Esophagus (tissue), 2 donors: ENCODE measurements around the gene ZNF337. TPM values are rescaled to one million over a fixed set of nuclear protein-coding genes. Genes with fewer than 3 reads are reported as not detected.
A peak's percentile ranks its signal among the peaks of the same experiment; 100 is the strongest.
"Not testable (repeated sequence)": the region's sequence is repeated elsewhere in the genome, so short reads cannot be mapped to it uniquely, and the experiment has no call there.

ENCODE experiments used
- H3K27ac ChIP-seq, 2 donors: one replicate each; pipeline ENCODE4 v1.5.1; 2013; ENCODE audit warnings: low read depth in 2 of 2, mild to moderate bottlenecking in 2 of 2, inconsistent platforms in 1 of 2, low read length in 1 of 2, moderate library complexity in 1 of 2
- H3K27me3 ChIP-seq, 2 donors: one replicate each; pipeline ENCODE4 v1.6.1; 2013; ENCODE audit warnings: low read length in 2 of 2, control low read depth in 1 of 2, mild to moderate bottlenecking in 1 of 2; ENCODE audit not compliant: insufficient read depth in 2 of 2, control insufficient read depth in 1 of 2
- H3K36me3 ChIP-seq, 2 donors: one replicate each; pipeline ENCODE4 v1.6.1; 2013; ENCODE audit warnings: low read length in 1 of 2; ENCODE audit not compliant: control insufficient read depth in 2 of 2, insufficient read depth in 2 of 2
- H3K4me1 ChIP-seq, 2 donors: one replicate each; pipeline ENCODE4 v1.6.1; 2013; ENCODE audit warnings: low read length in 1 of 2; ENCODE audit not compliant: control insufficient read depth in 2 of 2, insufficient read depth in 2 of 2
- H3K4me3 ChIP-seq, 2 donors: one replicate each; pipeline ENCODE4 v1.5.1; 2013; ENCODE audit warnings: low read length in 2 of 2, mild to moderate bottlenecking in 2 of 2, low read depth in 1 of 2, moderate library complexity in 1 of 2
- H3K9me3 ChIP-seq, 2 donors: one replicate each; pipeline ENCODE4 v1.6.1; 2013; ENCODE audit warnings: mild to moderate bottlenecking in 2 of 2, low read depth in 1 of 2, low read length in 1 of 2, moderate library complexity in 1 of 2; ENCODE audit not compliant: control insufficient read depth in 2 of 2, insufficient read depth in 1 of 2
- WGBS, 2 donors: extraction: QIAGEN DNeasy Blood & Tissue Kit; methylation state at CpG; one replicate each; pipeline ENCODE4 v1.1.7; 2013; 5-methylcytosine and 5-hydroxymethylcytosine counted together
- polyA plus RNA-seq, 2 donors: library from polyadenylated mRNA; stranded (reverse); fragments of 200-250 nt; gene quantifications; one replicate each; pipeline ENCODE4 v1.2.3, GENCODE V29; 2013
- donor health status: healthy with polysubstance abuse.
- donor health status: Bipolar disorder and iron deficiency.

The ZNF337 gene
- polyA plus RNA-seq, 2 donors, result 6.9 to 11.8 TPM

- 94% methylated on average over 1 of the region's 1 CpG for WGBS, 2 donors
- Histone ChIP-seq H3K27ac (no peak overlapping the region), H3K9me3 (no peaks in the 10 kb centered on the region), H3K4me3 (no peak overlapping the region), H3K27me3 (no peaks in the 10 kb centered on the region), H3K36me3 (no peaks in the 10 kb centered on the region), H3K4me1 (no peaks in the 10 kb centered on the region)
These were observed 29.7 kb upstream of the ZNF337 start for GRCh38 chr20:25726357-25726756.

DNA sequence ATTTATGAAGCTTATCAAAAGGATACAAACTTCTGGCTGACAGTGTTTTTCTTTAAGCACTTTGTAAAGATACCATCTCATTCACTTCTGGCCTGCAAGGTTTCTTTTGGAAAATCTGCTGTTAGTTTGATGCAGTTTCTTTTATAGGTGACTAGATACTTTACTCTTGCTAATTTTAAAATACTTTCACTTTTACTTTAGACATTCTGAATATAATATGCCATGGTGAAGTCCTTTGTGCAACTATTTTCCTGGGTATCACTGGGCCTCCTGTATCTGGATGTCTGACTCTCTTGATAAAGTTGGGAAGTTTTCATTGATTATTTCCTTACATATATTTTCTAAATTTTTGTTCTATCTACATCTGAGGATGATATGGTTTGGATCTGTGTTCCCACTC is 29.0 kb upstream of the ZNF337 start:
- no peaks in the 10 kb centered on the region for H3K9me3 ChIP-seq
- H3K36me3 ChIP-seq, result no peaks in the 10 kb centered on the region
- no peak overlapping the region for H3K4me3 ChIP-seq
- H3K4me1 ChIP-seq, result peaks cover 0 to under 1% of the 10 kb centered on the region in 2 donors
- no peak overlapping the region for H3K27ac ChIP-seq
- H3K27me3 ChIP-seq, result no peaks in the 10 kb centered on the region

DNA sequence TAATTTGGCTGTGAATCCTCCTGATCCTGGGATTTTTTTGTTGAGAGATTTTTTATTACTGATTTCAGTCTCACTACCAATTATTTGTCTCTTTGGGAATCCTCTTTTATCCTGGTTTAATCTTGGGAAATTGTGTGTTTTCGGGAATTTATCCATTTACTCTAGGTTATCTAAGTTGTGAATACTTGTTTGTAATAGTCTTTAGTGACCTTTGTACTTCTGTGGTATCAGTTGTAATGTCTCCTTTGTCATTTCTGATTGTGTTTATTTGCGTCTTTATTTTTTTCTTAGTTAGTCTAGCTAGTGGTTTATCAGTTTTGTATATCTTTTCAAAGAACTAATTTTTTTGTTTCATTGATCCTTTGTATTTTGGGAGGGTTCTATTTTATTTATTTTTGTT is 27.3 kb upstream of the ZNF337 start:
- Histone ChIP-seq H3K27me3 (no peaks in the 10 kb centered on the region), H3K4me1 (peaks cover 0 to 13% of the 10 kb centered on the region in 2 donors), H3K27ac (no peak overlapping the region), H3K36me3 (no peaks in the 10 kb centered on the region), H3K9me3 (no peaks in the 10 kb centered on the region), H3K4me3 (no peak overlapping the region)
- WGBS, 2 donors, result 86 to 93% methylated on average over 2 of the region's 2 CpGs

DNA sequence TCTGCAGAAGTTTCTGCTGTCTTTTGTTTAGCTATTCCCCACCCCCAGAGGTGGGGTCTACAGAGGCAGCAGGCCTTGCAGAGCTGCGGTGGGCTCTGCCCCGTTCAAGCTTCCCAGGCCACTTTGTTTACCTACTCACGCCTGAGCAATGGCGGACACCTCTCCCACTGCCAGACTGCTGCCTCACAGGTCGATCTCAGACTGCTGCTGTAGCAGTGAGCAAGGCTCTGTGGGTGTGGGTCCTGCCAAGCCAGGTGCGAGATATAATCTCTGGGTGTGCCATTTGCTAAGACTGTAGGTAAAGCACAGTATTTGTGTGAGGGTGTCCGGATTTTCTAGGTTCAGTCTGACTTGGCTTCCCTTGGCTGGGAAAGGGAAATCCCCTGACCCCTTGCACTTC is 23.6 kb upstream of the ZNF337 start:
- Histone ChIP-seq H3K4me3 (no peak overlapping the region), H3K9me3 (no peaks in the 10 kb centered on the region), H3K36me3 (no peaks in the 10 kb centered on the region), H3K4me1 (peaks cover 0 to 13% of the 10 kb centered on the region in 2 donors), H3K27me3 (no peaks in the 10 kb centered on the region), H3K27ac (peak overlapping the region; percentile 34 to 69)
- 69 to 72% methylated on average over 7 of the region's 7 CpGs for WGBS, 2 donors

GRCh38 chr20:25718896-25719809 is 22.5 kb upstream of the ZNF337 start:
- not testable (repeated sequence) for H3K9me3 ChIP-seq, H3K27ac ChIP-seq, H3K27me3 ChIP-seq, H3K4me3 ChIP-seq, H3K36me3 ChIP-seq
- peaks cover 0 to 13% of the 10 kb centered on the region in 2 donors for H3K4me1 ChIP-seq
- WGBS, 2 donors, result 64 to 78% methylated on average over 19 to 20 of the region's 20 CpGs

DNA sequence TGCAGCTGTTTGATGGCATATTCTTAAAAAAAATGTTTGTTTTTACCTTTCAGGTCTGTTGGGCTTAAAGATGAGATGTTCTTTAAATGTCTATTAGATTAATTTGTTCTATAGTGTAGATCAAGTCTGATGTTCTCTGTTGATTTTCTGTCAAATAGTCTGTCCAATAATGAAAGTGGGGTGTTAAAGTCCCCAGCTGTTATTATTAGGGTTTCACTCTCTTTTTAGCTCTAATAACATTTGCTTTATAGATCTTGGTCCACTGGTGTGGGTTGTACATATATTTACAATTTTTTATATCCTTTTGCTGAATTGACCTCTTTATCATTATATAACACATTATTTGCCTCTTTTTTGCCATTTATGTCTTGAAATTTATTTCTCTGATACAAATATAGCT is 11.0 kb upstream of the ZNF337 start:
- no peaks in the 10 kb centered on the region for H3K4me1 ChIP-seq
- H3K9me3 ChIP-seq, result no peaks in the 10 kb centered on the region
- no peak overlapping the region for H3K27ac ChIP-seq
- H3K4me3 ChIP-seq, result no peak overlapping the region
- no peaks in the 10 kb centered on the region for H3K27me3 ChIP-seq
- no peaks in the 10 kb centered on the region for H3K36me3 ChIP-seq

DNA sequence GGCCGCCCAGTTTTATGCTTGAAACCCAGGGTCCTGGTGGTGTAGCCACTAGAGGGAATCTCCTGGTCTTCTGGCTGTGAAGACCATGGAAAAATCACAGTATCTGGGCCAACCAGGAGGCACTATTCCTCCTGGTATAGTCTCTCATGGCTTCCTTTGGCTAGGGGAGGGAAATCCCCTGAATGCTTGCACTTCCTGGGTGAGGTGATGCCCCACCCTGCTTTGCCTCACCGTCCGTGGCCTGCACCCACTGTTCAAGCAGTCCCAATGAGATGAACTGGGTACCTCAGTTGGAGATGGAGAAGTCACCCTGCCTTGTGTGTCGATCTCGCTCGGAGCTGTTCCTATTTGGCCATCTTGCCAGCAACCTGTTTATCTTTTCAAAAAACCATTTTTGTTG is 10.1 kb upstream of the ZNF337 start:
- Histone ChIP-seq H3K9me3 (no peaks in the 10 kb centered on the region), H3K4me1 (no peaks in the 10 kb centered on the region), H3K27ac (no peak overlapping the region), H3K36me3 (no peaks in the 10 kb centered on the region), H3K27me3 (no peaks in the 10 kb centered on the region), H3K4me3 (no peak overlapping the region)
- 84 to 86% methylated on average over 6 of the region's 6 CpGs for WGBS, 2 donors

DNA sequence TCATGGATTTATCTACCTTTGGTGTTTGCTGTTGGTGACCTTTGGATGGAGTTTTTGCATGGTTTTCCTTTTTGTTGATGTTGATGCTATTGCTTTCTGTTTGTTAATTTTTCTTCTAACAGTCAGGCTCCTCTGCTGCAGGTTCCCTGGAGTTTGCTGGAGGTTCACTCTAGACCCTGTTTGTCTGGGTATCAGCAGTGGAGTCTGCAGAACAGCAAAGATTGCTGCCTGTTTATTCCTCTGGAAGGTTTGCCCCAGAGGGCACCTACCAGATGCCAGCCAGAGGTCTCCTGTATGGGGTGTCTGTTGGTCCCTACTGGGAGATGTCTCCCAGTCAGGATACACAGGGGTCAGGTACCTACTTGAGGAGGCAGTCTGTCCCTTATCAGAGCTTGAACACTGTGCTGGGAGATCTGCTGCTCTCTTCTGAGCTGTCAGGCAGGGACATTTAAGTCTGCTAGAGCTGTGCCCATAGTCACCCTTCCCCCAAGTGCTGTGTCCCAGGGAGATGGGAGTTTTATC is 9.2 kb upstream of the ZNF337 start:
- Histone ChIP-seq H3K4me1 (no peaks in the 10 kb centered on the region), H3K4me3 (no peak overlapping the region), H3K27me3 (no peaks in the 10 kb centered on the region), H3K27ac (no peak overlapping the region), H3K9me3 (no peaks in the 10 kb centered on the region), H3K36me3 (no peaks in the 10 kb centered on the region)

GRCh38 chr20:25704303-25704702 is 7.7 kb upstream of the ZNF337 start:
- H3K27me3 ChIP-seq, H3K9me3 ChIP-seq, H3K27ac ChIP-seq, H3K4me1 ChIP-seq, H3K4me3 ChIP-seq, H3K36me3 ChIP-seq: not testable (repeated sequence)
- 87 to 95% methylated on average over 2 of the region's 2 CpGs for WGBS, 2 donors

GRCh38 chr20:25700835-25701234 is 4.2 kb upstream of the ZNF337 start:
- H3K36me3 ChIP-seq, H3K4me3 ChIP-seq, H3K4me1 ChIP-seq, H3K27me3 ChIP-seq, H3K9me3 ChIP-seq, H3K27ac ChIP-seq: not testable (repeated sequence)
- WGBS, 2 donors, result 93 to 94% methylated on average over 2 of the region's 2 CpGs
